Thymus (tissue), 11 donors: ENCODE data around the gene DMAC1. TPM values are rescaled to one million over a fixed set of nuclear protein-coding genes. Genes with fewer than 3 reads are reported as not detected.
A peak's percentile ranks its signal among the peaks of the same experiment; 100 is the strongest.

Experiments
- DNase-seq, 9 donors: peaks; one replicate each; pipeline ENCODE4 v3.0.0-alpha.2; 2013; ENCODE audit warnings: low spot score in 9 of 9, low read depth in 6 of 9, missing footprints in 1 of 9
- H3K27ac ChIP-seq, 2 donors: one replicate each; pipeline ENCODE4 v1.5.1; 2013; ENCODE audit warnings: control low read depth in 1 of 2, low read depth in 1 of 2, low read length in 1 of 2, mild to moderate bottlenecking in 1 of 2, moderate library complexity in 1 of 2
- H3K27me3 ChIP-seq, 2 donors: one replicate each; pipeline ENCODE4 v1.5.1; 2013; ENCODE audit warnings: low read length in 1 of 2; ENCODE audit not compliant: control insufficient read depth in 2 of 2, insufficient read depth in 1 of 2
- H3K36me3 ChIP-seq, 2 donors: one replicate each; pipeline ENCODE4 v1.5.1; 2013; ENCODE audit warnings: low read length in 1 of 2, mild to moderate bottlenecking in 1 of 2, moderate library complexity in 1 of 2; ENCODE audit not compliant: control insufficient read depth in 2 of 2, insufficient read depth in 2 of 2
- H3K4me1 ChIP-seq, 2 donors: one replicate each; pipeline ENCODE4 v1.5.1; 2013; ENCODE audit warnings: low read length in 2 of 2; ENCODE audit not compliant: control insufficient read depth in 2 of 2, insufficient read depth in 2 of 2
- H3K4me3 ChIP-seq, 2 donors: one replicate each; pipeline ENCODE4 v1.5.1; 2013; ENCODE audit warnings: low read length in 2 of 2, control low read depth in 1 of 2, mild to moderate bottlenecking in 1 of 2
- H3K9me3 ChIP-seq, 2 donors: one replicate each; pipeline ENCODE4 v1.5.1; 2013; ENCODE audit warnings: low read length in 1 of 2, mild to moderate bottlenecking in 1 of 2; ENCODE audit not compliant: control insufficient read depth in 2 of 2, insufficient read depth in 1 of 2
- WGBS: extraction: QIAGEN DNeasy Blood & Tissue Kit; methylation state at CpG from one replicate; pipeline ENCODE4 v1.1.7; 2013; 5-methylcytosine and 5-hydroxymethylcytosine counted together
- polyA plus RNA-seq: library from polyadenylated mRNA; stranded (reverse); fragments of 200-250 nt; gene quantifications from one replicate; pipeline ENCODE4 v1.2.3, GENCODE V29; 2013
- total RNA-seq: library from RNA; stranded (reverse); fragments of 120-200 nt; gene quantifications from one replicate; pipeline ENCODE4 v1.2.4, GENCODE V29; 2013
- donor health status: healthy.

The DMAC1 gene
- total and polyA plus RNA-seq, 2 donors: 26.3 to 149 TPM

DNA sequence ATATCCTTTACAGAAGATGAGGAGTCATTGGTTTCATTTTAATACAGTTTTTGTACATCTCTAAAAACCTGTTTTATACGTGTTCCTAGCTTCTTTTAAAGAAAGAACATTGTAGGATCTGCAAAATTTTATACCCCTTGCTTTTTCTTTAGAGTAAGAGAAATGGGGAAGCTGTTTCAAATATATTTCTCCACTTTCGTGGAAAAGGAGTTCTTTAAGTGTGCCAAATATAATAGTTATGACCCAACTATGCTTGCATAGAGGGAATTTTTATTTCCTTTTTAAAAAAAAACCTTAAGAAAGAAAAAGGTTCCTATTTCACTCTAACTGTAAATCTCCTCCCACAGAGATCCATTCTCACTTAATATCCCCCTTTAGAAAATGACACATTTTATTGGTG, 27.5 kb upstream of the DMAC1 start:
- Histone ChIP-seq H3K4me1 (no peaks in the 10 kb centered on the region), H3K27ac (no peak overlapping the region), H3K27me3 (no peaks in the 10 kb centered on the region), H3K9me3 (no peaks in the 10 kb centered on the region), H3K4me3 (no peak overlapping the region), H3K36me3 (no peaks in the 10 kb centered on the region)
- no peak for DNase-seq
- 95% methylated on average over 2 of the region's 2 CpGs for WGBS

DNA sequence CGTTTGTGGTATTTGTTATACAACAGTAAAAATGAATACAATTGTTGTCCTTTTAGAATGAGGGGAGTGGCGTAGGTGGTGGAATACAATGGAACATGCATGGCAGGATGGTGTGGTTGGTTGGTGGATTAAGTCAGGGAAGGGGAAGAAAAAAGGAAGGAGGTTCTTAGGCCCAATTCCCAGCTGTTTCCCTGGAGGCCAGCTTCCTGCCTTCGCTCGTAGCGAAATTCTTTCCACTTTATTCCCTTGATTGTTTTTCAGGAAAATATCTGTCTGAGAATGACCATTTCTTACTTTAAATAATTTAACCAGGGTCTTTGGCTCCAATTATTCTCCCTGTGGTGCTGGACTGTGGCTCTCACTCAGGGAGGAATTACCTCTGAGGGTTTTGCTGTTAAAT, 24.1 kb upstream of the DMAC1 start:
- Histone ChIP-seq H3K9me3 (no peaks in the 10 kb centered on the region), H3K27ac (no peak overlapping the region), H3K4me3 (no peak overlapping the region), H3K27me3 (no peaks in the 10 kb centered on the region), H3K4me1 (no peaks in the 10 kb centered on the region), H3K36me3 (no peaks in the 10 kb centered on the region)
- DNase-seq: no peak
- 97% methylated on average over 5 of the region's 5 CpGs for WGBS

DNA sequence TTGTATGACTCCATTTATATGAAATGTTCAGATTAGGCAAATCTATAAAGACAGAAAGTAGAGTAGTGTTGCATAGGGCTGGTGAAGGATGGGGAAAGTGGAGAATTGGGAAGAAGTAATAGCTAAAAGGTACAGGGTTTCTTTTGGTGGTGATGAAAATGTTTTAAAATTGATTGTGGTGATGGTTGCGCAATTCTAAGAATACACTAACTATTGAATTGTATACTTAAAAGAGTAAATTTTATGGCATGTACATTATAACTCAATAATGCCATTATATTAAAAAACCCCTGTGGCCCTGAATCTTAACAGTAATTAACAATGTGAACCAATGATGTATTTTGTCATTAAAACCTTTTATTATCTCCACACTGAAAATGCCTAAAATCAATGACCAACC, 20.4 kb upstream of the DMAC1 start:
- Histone ChIP-seq H3K4me3 (no peak overlapping the region), H3K27me3 (no peaks in the 10 kb centered on the region), H3K27ac (no peak overlapping the region), H3K36me3 (no peaks in the 10 kb centered on the region), H3K9me3 (no peaks in the 10 kb centered on the region), H3K4me1 (no peaks in the 10 kb centered on the region)
- WGBS: 0% methylated on average over 1 of the region's 1 CpG
- DNase-seq: no peak

DNA sequence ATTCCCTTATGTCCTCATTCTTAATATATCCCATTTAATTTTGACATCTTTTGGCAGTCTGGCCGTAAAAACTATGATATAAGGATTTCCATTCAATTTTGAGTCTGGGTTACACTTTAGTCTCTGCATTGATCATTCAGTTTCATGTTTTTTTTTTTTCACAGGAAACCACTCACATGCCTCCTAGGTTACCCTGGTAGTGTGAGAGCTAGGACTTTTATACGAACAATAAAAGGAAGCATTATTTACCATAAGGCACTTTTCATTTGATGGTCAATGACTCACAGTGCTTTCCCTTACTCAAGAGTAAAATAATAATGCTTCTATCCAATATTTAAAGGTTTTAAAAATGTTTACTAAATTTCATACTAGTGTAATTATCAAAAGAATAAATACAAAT, 16.4 kb upstream of the DMAC1 start:
- Histone ChIP-seq H3K27me3 (no peaks in the 10 kb centered on the region), H3K27ac (no peak overlapping the region), H3K9me3 (no peaks in the 10 kb centered on the region), H3K36me3 (no peaks in the 10 kb centered on the region), H3K4me3 (no peak overlapping the region), H3K4me1 (peaks cover 3 to 10% of the 10 kb centered on the region in 2 donors)
- 87% methylated on average over 2 of the region's 2 CpGs for WGBS
- no peak for DNase-seq

DNA sequence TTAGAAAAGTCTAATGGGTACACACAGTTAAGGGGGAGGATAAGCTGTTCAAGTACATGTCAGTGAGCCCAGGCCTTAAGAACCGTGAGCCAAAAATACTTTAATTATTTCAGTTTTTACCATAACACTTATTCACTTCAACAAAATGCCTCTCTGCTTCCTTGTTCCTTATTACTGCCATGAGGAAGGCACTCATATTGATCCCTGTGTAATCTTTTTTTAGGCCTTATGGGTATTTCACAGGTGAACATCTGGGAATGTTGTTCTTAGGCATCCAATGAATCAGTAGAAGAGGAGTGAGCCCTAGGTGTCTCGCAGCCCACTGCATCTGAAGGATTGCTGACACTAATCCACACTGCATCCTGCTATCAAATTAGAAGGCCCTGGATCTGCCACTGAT, 13.5 kb upstream of the DMAC1 start:
- DNase-seq: no peak
- no peaks in the 10 kb centered on the region for H3K9me3 ChIP-seq
- peaks cover 14 to 21% of the 10 kb centered on the region in 2 donors for H3K4me1 ChIP-seq
- H3K4me3 ChIP-seq: no peak overlapping the region
- H3K36me3 ChIP-seq: no peaks in the 10 kb centered on the region
- H3K27ac ChIP-seq: no peak overlapping the region
- WGBS: 96% methylated on average over 2 of the region's 2 CpGs
- H3K27me3 ChIP-seq: no peaks in the 10 kb centered on the region

DNA sequence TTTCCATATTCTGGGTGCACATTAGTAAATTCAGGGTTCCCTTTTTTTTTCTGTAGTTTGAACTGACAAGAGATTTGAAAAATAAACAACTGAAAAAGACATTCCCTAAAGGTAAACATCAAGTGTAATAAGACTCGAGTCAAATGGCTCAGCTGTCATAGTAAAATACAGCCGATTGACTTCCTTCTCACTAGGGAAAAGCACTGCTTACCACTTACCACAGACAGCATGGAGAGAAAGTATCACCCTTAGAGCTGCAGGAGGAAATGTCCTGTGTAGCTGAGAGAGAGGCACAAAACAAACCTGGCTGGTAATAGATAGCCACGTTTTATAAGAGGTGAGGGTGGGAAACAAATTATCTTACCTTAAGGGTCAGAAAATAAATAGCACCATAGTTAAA, 12.1 kb upstream of the DMAC1 start:
- Histone ChIP-seq H3K4me1 (peaks cover 14 to 25% of the 10 kb centered on the region in 2 donors), H3K9me3 (no peaks in the 10 kb centered on the region), H3K27me3 (no peaks in the 10 kb centered on the region), H3K36me3 (no peaks in the 10 kb centered on the region), H3K4me3 (no peak overlapping the region), H3K27ac (peak overlapping the region in 1 of 2 donors; percentile 95)
- 20% methylated on average over 3 of the region's 3 CpGs for WGBS
- DNase-seq: peak in 2 of 9 donors; percentile 32 to 60

DNA sequence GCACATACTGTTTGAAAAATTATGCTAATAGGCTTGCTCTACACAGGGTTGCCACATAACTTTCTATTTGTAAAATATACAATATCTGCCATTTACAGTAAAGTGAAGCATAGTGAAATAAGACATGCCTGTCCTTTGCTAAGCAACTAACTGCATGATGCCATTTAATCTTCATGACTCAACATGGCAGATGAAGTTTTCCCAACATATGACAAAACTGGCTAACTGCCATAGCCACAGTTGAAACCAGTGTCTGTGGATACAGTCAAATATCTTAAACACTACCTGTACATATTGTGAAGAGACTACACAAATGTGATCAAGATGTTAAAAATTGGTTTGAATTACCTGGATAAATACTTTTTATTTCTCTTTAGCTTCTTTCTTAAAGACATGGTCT, 3.1 kb upstream of the DMAC1 start:
- no peak for DNase-seq
- H3K27ac ChIP-seq: no peak overlapping the region
- no peak overlapping the region for H3K4me3 ChIP-seq
- no peaks in the 10 kb centered on the region for H3K36me3 ChIP-seq
- H3K4me1 ChIP-seq: peaks cover 11 to 19% of the 10 kb centered on the region in 2 donors
- H3K9me3 ChIP-seq: no peaks in the 10 kb centered on the region
- no peaks in the 10 kb centered on the region for H3K27me3 ChIP-seq

DNA sequence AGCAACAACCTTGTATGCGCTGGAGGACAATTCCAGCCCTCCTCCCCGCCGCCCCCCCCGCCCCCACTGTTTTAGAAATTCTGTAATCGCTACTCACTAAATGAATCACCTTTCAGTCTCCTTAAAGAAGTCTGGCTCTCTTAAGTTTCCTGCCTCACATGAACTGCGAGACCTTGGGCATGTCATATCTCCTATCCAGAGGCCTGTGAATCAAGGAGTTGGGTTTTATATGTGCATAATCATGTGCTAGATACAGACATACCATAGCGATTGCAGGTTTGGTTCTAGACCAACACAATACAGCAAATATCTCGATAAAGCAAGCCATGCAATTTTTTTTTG, 337 bp upstream of the DMAC1 start:
- peaks cover 4 to 20% of the 10 kb centered on the region in 2 donors for H3K36me3 ChIP-seq
- peaks cover 11 to 15% of the 10 kb centered on the region in 2 donors for H3K4me1 ChIP-seq
- peak overlapping the region; percentile 20 to 93 for H3K27ac ChIP-seq
- peak overlapping the region; percentile 72 to 96 for H3K4me3 ChIP-seq
- H3K27me3 ChIP-seq: no peaks in the 10 kb centered on the region
- DNase-seq: no peak
- 28% methylated on average over 8 of the region's 8 CpGs for WGBS
- no peaks in the 10 kb centered on the region for H3K9me3 ChIP-seq

DNA sequence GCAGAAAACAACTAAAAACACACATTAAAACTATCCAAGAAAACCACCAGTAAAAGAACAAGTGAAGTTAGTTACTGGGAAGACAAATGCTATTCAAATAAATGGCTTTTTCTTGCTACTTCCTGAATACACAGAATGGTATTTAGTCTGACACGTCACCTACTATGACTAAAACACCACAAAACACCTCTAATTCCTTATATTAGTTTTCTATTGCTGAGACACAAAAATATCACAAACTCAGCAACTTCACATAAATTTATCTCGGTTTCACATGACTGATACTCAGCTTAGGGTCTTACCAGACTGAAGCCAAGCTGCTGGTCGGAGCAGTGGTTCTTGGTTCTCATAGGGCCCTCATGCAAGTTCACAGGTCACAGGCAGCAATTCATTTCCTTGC, 5.4 kb downstream of the DMAC1 start:
- 97% methylated on average over 3 of the region's 3 CpGs for WGBS
- no peak overlapping the region for H3K4me3 ChIP-seq
- peaks cover 28 to 41% of the 10 kb centered on the region in 2 donors for H3K36me3 ChIP-seq
- H3K4me1 ChIP-seq: peaks cover 4 to 8% of the 10 kb centered on the region in 2 donors
- H3K27me3 ChIP-seq: no peaks in the 10 kb centered on the region
- no peak overlapping the region for H3K27ac ChIP-seq
- DNase-seq: no peak
- H3K9me3 ChIP-seq: no peaks in the 10 kb centered on the region

DNA sequence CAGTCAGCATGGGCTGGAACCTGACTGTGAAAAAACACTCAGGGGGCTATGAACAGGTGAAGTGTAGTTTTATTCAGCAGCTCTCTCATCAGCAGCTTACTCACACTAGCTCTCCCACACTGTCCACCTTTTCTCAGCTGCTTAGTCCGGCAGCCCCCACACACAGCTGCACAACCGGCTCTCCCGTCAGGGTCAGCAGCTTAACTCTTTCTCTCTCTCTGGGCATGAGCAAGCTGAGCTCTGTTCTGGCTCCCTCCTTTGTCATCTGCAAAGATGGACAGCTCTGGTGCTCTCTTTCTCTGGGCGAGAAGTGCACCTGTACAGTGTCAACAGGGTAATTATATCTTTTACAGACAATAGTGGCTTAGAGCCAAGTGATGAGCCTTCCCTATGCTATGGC, 8.2 kb downstream of the DMAC1 start:
- H3K4me1 ChIP-seq: no peaks in the 10 kb centered on the region
- H3K36me3 ChIP-seq: peaks cover 43 to 52% of the 10 kb centered on the region in 2 donors
- H3K27me3 ChIP-seq: no peaks in the 10 kb centered on the region
- WGBS: 87% methylated on average over 4 of the region's 4 CpGs
- no peak for DNase-seq
- H3K9me3 ChIP-seq: no peaks in the 10 kb centered on the region
- H3K4me3 ChIP-seq: no peak overlapping the region
- no peak overlapping the region for H3K27ac ChIP-seq
